ENCODE data around the gene DDX5. TPM values are rescaled to one million over a fixed set of nuclear protein-coding genes. Genes with fewer than 3 reads are reported as not detected.

The DDX5 gene
- total and polyA plus RNA-seq, 2 of the 13 experiments (the other 11 are each of a cell fraction or from before 2014, with no cell fraction given), result 503 to 684 TPM

GRCh38 chr17:64497565-64498035 is 8.5 kb downstream of the DDX5 start (continued):
- TF ChIP-seq ARID2 (CRISPR knock-in tag; IDR thresholded peaks at IDR 0.05; ENCODE audit: borderline replicate concordance), result 0 out of 2 replicates have a peak, but pooled peaks have one; percentile 12
- no peak for TF ChIP-seq SKIL (CRISPR knock-in tag; IDR thresholded peaks at IDR 0.05; ENCODE audit: borderline replicate concordance)
- no peak for TF ChIP-seq E2F5 (CRISPR knock-in tag; conservative IDR thresholded peaks at IDR 0.05)
- TF ChIP-seq DR1 (CRISPR knock-in tag; IDR thresholded peaks at IDR 0.05), result no peak
- no peak for TF ChIP-seq PATZ1 (CRISPR knock-in tag; IDR thresholded peaks at IDR 0.05)
- no peak for TF ChIP-seq GLI4 (CRISPR knock-in tag; IDR thresholded peaks at IDR 0.05; ENCODE audit: borderline replicate concordance)
- no peak for TF ChIP-seq FOXA1 (IDR thresholded peaks at IDR 0.05)
- no peak for TF ChIP-seq FOXA1 (CRISPR knock-in tag; IDR thresholded peaks at IDR 0.05)
- no peak for TF ChIP-seq ZNF142 (CRISPR knock-in tag; IDR thresholded peaks at IDR 0.05)
- TF ChIP-seq ZNF263 (CRISPR knock-in tag; IDR thresholded peaks at IDR 0.05), result no peak
- TF ChIP-seq ZBTB25 (CRISPR knock-in tag; IDR thresholded peaks at IDR 0.05), result no peak
- TF ChIP-seq CHD4 (IDR thresholded peaks at IDR 0.05; ENCODE audit: borderline replicate concordance, low read length), result no peak
- no peak for TF ChIP-seq ZNF547 (CRISPR knock-in tag; IDR thresholded peaks at IDR 0.05)
- TF ChIP-seq FOXP4 (CRISPR knock-in tag; IDR thresholded peaks at IDR 0.05), result no peak
- no peak for TF ChIP-seq PPARG (CRISPR knock-in tag; conservative IDR thresholded peaks at IDR 0.05)
- no peak for TF ChIP-seq HOXA7 (CRISPR knock-in tag; IDR thresholded peaks at IDR 0.05)

Data from HepG2 (cell line).